Measurements from ENCODE around the gene MYH15.

DNA sequence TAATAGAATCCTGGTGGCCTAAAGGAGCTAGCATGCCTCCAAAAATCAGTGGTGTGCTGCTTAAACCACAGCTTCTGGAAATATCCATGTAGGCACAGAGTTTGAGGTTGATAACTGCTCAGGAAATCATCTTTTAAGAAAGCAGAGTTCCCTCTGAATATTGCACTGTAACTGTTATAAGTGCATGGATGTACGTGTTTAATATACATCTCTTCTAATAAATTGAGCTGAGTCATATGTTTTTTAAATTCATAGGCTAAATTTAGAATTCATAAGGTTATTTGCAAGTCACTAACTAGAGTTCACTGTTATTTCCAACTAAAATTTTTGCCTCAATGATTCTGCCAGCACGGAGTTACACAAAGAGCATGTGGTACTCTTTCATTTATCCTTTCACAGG lies 68.9 kb downstream of the MYH15 start:
- no peak for TF ChIP-seq POLR2A (IDR thresholded peaks at IDR 0.05)
- no peak for TF ChIP-seq CTCF (IDR thresholded peaks at IDR 0.05)

Measured in thyroid gland (tissue), 4 donors.